CD4-positive, alpha-beta T cell treated with Interleukin-1 beta for 1 hour (primary cell): Measurements from ENCODE around the gene ZNF385C.
"Not testable (repeated sequence)": the region's sequence is repeated elsewhere in the genome, so short reads cannot be mapped to it uniquely, and the experiment has no call there.

Experiments
- DNase-seq, 2 donors: peaks; one replicate each; pipeline ENCODE4 v3.0.0-alpha.2; 2020 to 2022

ZNF385C gene

GRCh38 chr17:42042598-42043319, 55.5 kb downstream of the ZNF385C start:
- DNase-seq, result no peak

GRCh38 chr17:42041619-42042018, 56.7 kb downstream of the ZNF385C start:
- DNase-seq, result no peak

GRCh38 chr17:42040818-42041217, 57.5 kb downstream of the ZNF385C start:
- DNase-seq, result no peak

- no peak for DNase-seq
Observed at GRCh38 chr17:42039794-42040763, 58.2 kb downstream of the ZNF385C start.

GRCh38 chr17:42038221-42038973, 59.9 kb downstream of the ZNF385C start:
- no peak for DNase-seq

GRCh38 chr17:42034059-42034458, 64.2 kb downstream of the ZNF385C start:
- DNase-seq, result no peak

- DNase-seq, result no peak
Observed at GRCh38 chr17:42031584-42031983, 66.7 kb downstream of the ZNF385C start.

GRCh38 chr17:42028791-42029127, 69.5 kb downstream of the ZNF385C start:
- no peak for DNase-seq

GRCh38 chr17:42027961-42028790, 70.1 kb downstream of the ZNF385C start:
- no peak for DNase-seq

GRCh38 chr17:42027590-42027889, 70.7 kb downstream of the ZNF385C start:
- DNase-seq, result no peak

GRCh38 chr17:42026857-42027589, 71.2 kb downstream of the ZNF385C start:
- DNase-seq, result no peak

- DNase-seq, result no peak
Observed at GRCh38 chr17:42025936-42026335, 72.3 kb downstream of the ZNF385C start.

- no peak for DNase-seq
Observed at GRCh38 chr17:42025191-42025579, 73.1 kb downstream of the ZNF385C start.

GRCh38 chr17:42023524-42024349, 74.5 kb downstream of the ZNF385C start:
- peak; percentile 17 to 63 for DNase-seq

- not testable (repeated sequence) for DNase-seq
Observed at GRCh38 chr17:42020845-42021244, 77.4 kb downstream of the ZNF385C start.

- DNase-seq, result peak; percentile 93 to 94
Observed at GRCh38 chr17:42019509-42020404, 78.5 kb downstream of the ZNF385C start, which contains the start of gene NKIRAS2. Gene NKIRAS2, plus strand, starts transcription at chr17:42020090. Its CDS starts 1,488 bp downstream, at chr17:42021578.

- DNase-seq, result no peak
Observed at GRCh38 chr17:42018988-42019387, 79.3 kb downstream of the ZNF385C start.

- DNase-seq, result no peak
Observed at GRCh38 chr17:42018339-42018738, 79.9 kb downstream of the ZNF385C start.

GRCh38 chr17:42017866-42018200, 80.4 kb downstream of the ZNF385C start:
- no peak for DNase-seq
